ENCODE data around the gene DDX56. TPM values are rescaled to one million over a fixed set of nuclear protein-coding genes. Genes with fewer than 3 reads are reported as not detected.

Gene DDX56
- total and polyA plus RNA-seq, 9 of the 15 experiments (the other 6 are each of a cell fraction or from before 2014, with no cell fraction given), result 33.0 to 145 (median 102) TPM

DNA sequence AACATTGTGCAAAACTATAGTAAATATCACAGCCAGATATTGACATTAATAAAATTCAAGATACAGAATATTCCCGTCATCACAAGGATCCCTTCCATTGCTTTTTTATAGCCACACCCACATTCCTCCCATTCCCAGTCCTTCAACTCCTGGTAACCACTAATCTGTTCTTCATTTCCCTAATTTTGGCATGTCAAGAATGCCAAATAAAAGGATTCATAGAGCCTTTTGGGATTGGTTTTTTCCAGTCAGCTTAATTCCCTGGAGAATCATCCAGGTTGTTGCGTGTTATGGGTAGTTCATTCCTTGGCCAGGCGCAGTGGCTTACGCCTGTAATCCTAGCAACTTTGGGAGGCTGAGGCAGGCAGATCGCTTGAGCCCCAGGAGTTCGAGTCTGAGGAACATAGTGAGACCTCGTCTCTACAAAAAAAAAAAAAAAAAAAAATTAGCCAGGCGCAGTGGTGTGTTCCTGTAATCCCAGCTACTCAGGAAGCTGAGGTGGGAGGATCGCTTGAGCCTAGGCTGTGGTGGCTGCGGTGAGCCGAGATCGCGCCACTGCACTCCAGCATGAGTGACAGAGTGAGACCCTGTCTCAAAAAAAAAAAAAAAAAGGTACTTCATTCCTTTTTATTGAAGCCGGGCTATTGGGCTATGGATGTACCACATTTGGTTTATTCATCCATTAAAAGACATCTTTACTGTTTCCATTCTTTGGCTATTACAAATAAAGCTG is 35.4 kb upstream of the DDX56 start:
- H3K36me3 ChIP-seq (ENCODE audit: control insufficient read depth, insufficient read depth, low read length), result peaks cover 12% of the 10 kb centered on the region
- ChIA-PET CTCF (ENCODE audit: low intra/inter-chr PET ratio) (no interaction called here), POLR2A (interaction anchor here (0.6 to 1.2 kb wide), 2 partner anchors 8 to 237 kb away, joined by 3 to 6 read pairs; no protein-coding TSS in a partner anchor)
- peak overlapping the region; percentile 0; the same call in 1 of the 3 replicates for H3K27ac ChIP-seq (ENCODE audit: extremely low read depth, low read depth, low read length)
- peak overlapping the region; percentile 46 to 81; a peak in 2 of 4 replicates for H3K9ac ChIP-seq (ENCODE audit: insufficient read depth in 1 of 2, low read depth in 2 of 2, low read length in 2 of 2)
- peak overlapping the region; percentile 48 for H3K4me2 ChIP-seq (ENCODE audit: insufficient read depth, low read length)
- no TSS peak for BruUV-seq (replicated peaks)
- no peak for ATAC-seq
- H3K9me1 ChIP-seq (ENCODE audit: control insufficient read depth, insufficient read depth, low read length), result no peaks in the 10 kb centered on the region
- DNase-seq (ENCODE audit: extremely low read depth in 1 of 4, low spot score in 3 of 4), result peak in 1 of 4 experiments; percentile 61
- H3K27me3 ChIP-seq (ENCODE audit: control insufficient read depth in 2 of 2, insufficient read depth in 2 of 2, low read length in 2 of 2), result no peaks in the 10 kb centered on the region
- in situ Hi-C loops (cut with MboI), result no loop called here
- no peak overlapping the region for H2AFZ ChIP-seq (ENCODE audit: low read depth, low read length)
- H3K9me3 ChIP-seq (replicated peaks; ENCODE audit: control insufficient read depth, insufficient read depth, low read depth, low read length), result no peaks in the 10 kb centered on the region
- peaks cover 70% of the 10 kb centered on the region for H3K79me2 ChIP-seq (ENCODE audit: control insufficient read depth, insufficient read depth, low read length)
- 40% methylated on average over 8 of the region's 14 CpGs for WGBS (ENCODE audit: insufficient coverage, low coverage, missing lambda C conversion rate)
- no peak overlapping the region for H3K4me3 ChIP-seq
- no peak for FAIRE-seq
- H3K4me1 ChIP-seq (replicated peaks in 1 of 2; ENCODE audit: control insufficient read depth in 2 of 2, insufficient read depth in 2 of 2, low read length in 2 of 2), result peaks cover 8 to 27% of the 10 kb centered on the region in 2 experiments; a peak in 4 of 5 replicates
- no peaks in the 10 kb centered on the region; the same call in 1 of the 2 replicates for H4K20me1 ChIP-seq (replicated peaks; ENCODE audit: control insufficient read depth, insufficient read depth, low read length)
- intact Hi-C loops (cut with micrococcal nuclease), result loop anchor here (5.0 kb wide), 2 partner anchors 68 to 153 kb away; no protein-coding TSS in a partner anchor
- TF ChIP-seq E2F3 (CRISPR knock-in tag; IDR thresholded peaks at IDR 0.05) (no peak), GABPB2 (CRISPR knock-in tag; conservative IDR thresholded peaks at IDR 0.05) (no peak), KDM1A (IDR thresholded peaks at IDR 0.05) (no peak), ZFP1 (CRISPR knock-in tag; IDR thresholded peaks at IDR 0.05) (no peak), ELF1 (tag; IDR thresholded peaks at IDR 0.05) (no peak), SMARCE1 (IDR thresholded peaks at IDR 0.05) (no peak), NR4A1 (CRISPR knock-in tag; IDR thresholded peaks at IDR 0.05) (no peak), NR4A1 (tag; IDR thresholded peaks at IDR 0.05) (no peak), CC2D1A (IDR thresholded peaks at IDR 0.05) (no peak), FOXA1 (IDR thresholded peaks at IDR 0.05; ENCODE audit: borderline replicate concordance) (no peak), ZNF146 (CRISPR knock-in tag; IDR thresholded peaks at IDR 0.05; ENCODE audit: unreplicated experiment) (no peak), ZNF431 (CRISPR knock-in tag; IDR thresholded peaks at IDR 0.05) (no peak)
- TF ChIP-seq, protein P1, sequence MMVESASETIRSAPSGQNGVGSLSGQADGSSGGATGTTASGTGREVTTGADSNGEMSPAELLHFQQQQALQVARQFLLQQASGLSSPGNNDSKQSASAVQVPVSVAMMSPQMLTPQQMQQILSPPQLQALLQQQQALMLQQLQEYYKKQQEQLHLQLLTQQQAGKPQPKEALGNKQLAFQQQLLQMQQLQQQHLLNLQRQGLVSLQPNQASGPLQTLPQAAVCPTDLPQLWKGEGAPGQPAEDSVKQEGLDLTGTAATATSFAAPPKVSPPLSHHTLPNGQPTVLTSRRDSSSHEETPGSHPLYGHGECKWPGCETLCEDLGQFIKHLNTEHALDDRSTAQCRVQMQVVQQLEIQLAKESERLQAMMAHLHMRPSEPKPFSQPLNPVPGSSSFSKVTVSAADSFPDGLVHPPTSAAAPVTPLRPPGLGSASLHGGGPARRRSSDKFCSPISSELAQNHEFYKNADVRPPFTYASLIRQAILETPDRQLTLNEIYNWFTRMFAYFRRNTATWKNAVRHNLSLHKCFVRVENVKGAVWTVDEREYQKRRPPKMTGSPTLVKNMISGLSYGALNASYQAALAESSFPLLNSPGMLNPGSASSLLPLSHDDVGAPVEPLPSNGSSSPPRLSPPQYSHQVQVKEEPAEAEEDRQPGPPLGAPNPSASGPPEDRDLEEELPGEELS (CRISPR knock-in tag; IDR thresholded peaks at IDR 0.05; ENCODE audit: borderline replicate concordance), result no peak
- TF ChIP-seq, protein P2, sequence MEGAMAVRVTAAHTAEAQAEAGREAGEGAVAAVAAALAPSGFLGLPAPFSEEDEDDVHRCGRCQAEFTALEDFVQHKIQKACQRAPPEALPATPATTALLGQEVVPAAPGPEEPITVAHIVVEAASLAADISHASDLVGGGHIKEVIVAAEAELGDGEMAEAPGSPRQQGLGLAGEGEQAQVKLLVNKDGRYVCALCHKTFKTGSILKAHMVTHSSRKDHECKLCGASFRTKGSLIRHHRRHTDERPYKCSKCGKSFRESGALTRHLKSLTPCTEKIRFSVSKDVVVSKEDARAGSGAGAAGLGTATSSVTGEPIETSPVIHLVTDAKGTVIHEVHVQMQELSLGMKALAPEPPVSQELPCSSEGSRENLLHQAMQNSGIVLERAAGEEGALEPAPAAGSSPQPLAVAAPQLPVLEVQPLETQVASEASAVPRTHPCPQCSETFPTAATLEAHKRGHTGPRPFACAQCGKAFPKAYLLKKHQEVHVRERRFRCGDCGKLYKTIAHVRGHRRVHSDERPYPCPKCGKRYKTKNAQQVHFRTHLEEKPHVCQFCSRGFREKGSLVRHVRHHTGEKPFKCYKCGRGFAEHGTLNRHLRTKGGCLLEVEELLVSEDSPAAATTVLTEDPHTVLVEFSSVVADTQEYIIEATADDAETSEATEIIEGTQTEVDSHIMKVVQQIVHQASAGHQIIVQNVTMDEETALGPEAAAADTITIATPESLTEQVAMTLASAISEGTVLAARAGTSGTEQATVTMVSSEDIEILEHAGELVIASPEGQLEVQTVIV (CRISPR knock-in tag; IDR thresholded peaks at IDR 0.05; ENCODE audit: borderline replicate concordance), result no peak
- TF ChIP-seq, protein P3, sequence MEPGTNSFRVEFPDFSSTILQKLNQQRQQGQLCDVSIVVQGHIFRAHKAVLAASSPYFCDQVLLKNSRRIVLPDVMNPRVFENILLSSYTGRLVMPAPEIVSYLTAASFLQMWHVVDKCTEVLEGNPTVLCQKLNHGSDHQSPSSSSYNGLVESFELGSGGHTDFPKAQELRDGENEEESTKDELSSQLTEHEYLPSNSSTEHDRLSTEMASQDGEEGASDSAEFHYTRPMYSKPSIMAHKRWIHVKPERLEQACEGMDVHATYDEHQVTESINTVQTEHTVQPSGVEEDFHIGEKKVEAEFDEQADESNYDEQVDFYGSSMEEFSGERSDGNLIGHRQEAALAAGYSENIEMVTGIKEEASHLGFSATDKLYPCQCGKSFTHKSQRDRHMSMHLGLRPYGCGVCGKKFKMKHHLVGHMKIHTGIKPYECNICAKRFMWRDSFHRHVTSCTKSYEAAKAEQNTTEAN (CRISPR knock-in tag; IDR thresholded peaks at IDR 0.05), result no peak
- TF ChIP-seq, protein P4, sequence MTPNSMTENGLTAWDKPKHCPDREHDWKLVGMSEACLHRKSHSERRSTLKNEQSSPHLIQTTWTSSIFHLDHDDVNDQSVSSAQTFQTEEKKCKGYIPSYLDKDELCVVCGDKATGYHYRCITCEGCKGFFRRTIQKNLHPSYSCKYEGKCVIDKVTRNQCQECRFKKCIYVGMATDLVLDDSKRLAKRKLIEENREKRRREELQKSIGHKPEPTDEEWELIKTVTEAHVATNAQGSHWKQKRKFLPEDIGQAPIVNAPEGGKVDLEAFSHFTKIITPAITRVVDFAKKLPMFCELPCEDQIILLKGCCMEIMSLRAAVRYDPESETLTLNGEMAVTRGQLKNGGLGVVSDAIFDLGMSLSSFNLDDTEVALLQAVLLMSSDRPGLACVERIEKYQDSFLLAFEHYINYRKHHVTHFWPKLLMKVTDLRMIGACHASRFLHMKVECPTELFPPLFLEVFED (CRISPR knock-in tag; conservative IDR thresholded peaks at IDR 0.05), result no peak
